ENCODE results near the gene EIF3D. TPM values are rescaled to one million over a fixed set of nuclear protein-coding genes. Genes with fewer than 3 reads are reported as not detected.

Gene EIF3D
- total RNA-seq, 1 experiment from 2014 or later: 151 TPM

DNA sequence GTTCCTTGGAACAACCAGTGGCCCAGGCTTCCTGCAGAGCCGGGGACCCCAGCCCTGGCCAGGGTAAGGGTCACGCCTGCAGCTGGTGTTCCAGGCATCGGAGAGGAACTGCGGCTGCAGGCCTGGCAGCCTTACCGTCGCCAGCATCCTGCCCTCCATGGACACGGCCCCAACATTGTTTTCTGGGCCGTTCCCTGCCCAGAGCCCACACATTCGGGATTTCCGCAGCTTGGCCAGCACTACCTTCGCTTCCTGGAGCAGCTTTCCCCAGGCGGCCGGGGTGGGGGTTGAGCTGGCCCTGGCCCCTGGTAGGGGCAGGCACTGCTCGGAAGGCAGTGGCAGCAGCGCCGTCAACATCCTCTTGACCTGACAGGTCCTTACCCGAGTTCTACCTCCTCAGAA lies 65.2 kb downstream of the EIF3D start:
- no peak for ATAC-seq
- CTCF ChIA-PET: interaction anchor here (0.6 kb wide), 1 partner anchor 71 kb away, joined by 4 read pairs; no protein-coding TSS in a partner anchor
- in situ Hi-C loops (cut with HindIII; ENCODE audit: low pct_unique_long_range_greater_than_20kb, low sequenced_read_pairs): no loop called here

DNA sequence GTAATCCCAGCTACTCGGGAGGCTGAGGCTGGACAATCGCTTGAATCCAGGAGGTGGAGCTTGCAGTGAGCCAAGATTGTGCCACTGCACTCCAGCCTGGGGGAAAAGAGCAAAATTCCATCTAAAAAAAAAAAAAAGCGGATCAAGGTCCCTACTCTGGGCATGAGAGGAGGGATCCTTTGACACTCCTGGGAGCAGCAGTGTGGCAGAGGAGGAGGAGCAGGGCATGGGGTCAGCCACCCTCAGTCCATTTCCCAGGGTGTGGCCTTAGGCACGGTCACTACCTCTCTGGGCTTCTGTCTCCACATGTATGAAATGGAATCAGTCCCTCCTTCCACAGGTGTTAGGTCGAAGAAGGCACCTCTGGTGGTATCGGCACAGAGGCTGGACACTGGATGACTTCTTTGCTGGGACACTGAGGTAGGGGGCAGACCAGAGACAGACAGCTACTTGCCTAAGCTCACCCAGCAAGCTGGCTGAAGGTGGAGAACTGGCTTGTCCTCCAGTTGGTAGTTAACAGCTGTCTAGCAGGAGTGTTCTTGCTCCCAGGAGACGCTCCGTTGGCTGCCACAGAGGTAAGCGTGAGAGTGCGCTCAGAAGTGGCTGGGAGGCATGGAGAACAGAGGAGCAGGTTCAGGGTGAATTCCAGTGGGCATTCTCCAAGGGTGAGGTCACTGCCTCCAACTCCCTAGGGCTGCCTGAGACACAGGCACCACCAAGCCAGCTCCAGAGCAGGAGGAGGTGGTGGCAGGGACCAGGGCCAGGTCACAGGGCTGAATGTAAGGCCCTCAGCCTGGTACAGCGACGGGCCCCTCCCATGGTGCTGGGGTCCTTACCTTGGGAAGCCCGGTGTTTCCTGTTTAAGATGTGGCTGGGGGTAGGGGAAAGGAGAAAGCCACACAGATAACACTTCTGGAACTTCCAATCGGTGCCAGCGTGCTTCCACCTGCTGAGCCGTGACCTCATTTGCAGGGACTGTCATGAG lies 67.0 kb downstream of the EIF3D start:
- Histone ChIP-seq H3K9me3 (ENCODE audit: control insufficient read depth, insufficient read depth, low read depth, low read length) (no peaks in the 10 kb centered on the region), H3K27ac (ENCODE audit: low read length) (peak overlapping the region; percentile 88), H3K4me3 (ENCODE audit: low read depth in 2 of 2, low read length in 2 of 2) (no peak overlapping the region), H3K36me3 (ENCODE audit: control insufficient read depth, insufficient read depth, low read length) (no peaks in the 10 kb centered on the region), H3K27me3 (ENCODE audit: control insufficient read depth, insufficient read depth, low read length) (no peaks in the 10 kb centered on the region), H3K4me1 (ENCODE audit: control insufficient read depth, insufficient read depth, low read length) (peaks cover 53% of the 10 kb centered on the region)
- intact Hi-C loops (cut with micrococcal nuclease; ENCODE audit: unreplicated experiment): no loop called here
- TF ChIP-seq, protein P1, sequence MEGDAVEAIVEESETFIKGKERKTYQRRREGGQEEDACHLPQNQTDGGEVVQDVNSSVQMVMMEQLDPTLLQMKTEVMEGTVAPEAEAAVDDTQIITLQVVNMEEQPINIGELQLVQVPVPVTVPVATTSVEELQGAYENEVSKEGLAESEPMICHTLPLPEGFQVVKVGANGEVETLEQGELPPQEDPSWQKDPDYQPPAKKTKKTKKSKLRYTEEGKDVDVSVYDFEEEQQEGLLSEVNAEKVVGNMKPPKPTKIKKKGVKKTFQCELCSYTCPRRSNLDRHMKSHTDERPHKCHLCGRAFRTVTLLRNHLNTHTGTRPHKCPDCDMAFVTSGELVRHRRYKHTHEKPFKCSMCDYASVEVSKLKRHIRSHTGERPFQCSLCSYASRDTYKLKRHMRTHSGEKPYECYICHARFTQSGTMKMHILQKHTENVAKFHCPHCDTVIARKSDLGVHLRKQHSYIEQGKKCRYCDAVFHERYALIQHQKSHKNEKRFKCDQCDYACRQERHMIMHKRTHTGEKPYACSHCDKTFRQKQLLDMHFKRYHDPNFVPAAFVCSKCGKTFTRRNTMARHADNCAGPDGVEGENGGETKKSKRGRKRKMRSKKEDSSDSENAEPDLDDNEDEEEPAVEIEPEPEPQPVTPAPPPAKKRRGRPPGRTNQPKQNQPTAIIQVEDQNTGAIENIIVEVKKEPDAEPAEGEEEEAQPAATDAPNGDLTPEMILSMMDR (IDR thresholded peaks at IDR 0.05): no peak
- no peak for TF ChIP-seq TCF7L2 (IDR thresholded peaks at IDR 0.05; ENCODE audit: low read depth, low read length)
- TF ChIP-seq POLR2AphosphoS5 (IDR thresholded peaks at IDR 0.05; ENCODE audit: low read depth, low read length): no peak
- TF ChIP-seq, protein P2, sequence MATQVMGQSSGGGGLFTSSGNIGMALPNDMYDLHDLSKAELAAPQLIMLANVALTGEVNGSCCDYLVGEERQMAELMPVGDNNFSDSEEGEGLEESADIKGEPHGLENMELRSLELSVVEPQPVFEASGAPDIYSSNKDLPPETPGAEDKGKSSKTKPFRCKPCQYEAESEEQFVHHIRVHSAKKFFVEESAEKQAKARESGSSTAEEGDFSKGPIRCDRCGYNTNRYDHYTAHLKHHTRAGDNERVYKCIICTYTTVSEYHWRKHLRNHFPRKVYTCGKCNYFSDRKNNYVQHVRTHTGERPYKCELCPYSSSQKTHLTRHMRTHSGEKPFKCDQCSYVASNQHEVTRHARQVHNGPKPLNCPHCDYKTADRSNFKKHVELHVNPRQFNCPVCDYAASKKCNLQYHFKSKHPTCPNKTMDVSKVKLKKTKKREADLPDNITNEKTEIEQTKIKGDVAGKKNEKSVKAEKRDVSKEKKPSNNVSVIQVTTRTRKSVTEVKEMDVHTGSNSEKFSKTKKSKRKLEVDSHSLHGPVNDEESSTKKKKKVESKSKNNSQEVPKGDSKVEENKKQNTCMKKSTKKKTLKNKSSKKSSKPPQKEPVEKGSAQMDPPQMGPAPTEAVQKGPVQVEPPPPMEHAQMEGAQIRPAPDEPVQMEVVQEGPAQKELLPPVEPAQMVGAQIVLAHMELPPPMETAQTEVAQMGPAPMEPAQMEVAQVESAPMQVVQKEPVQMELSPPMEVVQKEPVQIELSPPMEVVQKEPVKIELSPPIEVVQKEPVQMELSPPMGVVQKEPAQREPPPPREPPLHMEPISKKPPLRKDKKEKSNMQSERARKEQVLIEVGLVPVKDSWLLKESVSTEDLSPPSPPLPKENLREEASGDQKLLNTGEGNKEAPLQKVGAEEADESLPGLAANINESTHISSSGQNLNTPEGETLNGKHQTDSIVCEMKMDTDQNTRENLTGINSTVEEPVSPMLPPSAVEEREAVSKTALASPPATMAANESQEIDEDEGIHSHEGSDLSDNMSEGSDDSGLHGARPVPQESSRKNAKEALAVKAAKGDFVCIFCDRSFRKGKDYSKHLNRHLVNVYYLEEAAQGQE (IDR thresholded peaks at IDR 0.05; ENCODE audit: insufficient read depth in 1 of 2, low read depth in 2 of 2, low read length in 1 of 2): no peak
- TF ChIP-seq SIN3A (IDR thresholded peaks at IDR 0.05; ENCODE audit: borderline replicate concordance, insufficient read depth, low read depth, low read length): no peak
- in situ Hi-C loops (cut with HindIII; ENCODE audit: low pct_unique_long_range_greater_than_20kb, low sequenced_read_pairs): no loop called here
- POLR2A ChIA-PET: no interaction called here
- ATAC-seq: peak; percentile 80
- no peak for DNase-seq (ENCODE audit: low read depth, low spot score)
- TSS peak; percentile 86 for BruUV-seq (replicated peaks)
- CTCF ChIA-PET: interaction anchor here (0.5 kb wide), 1 partner anchor 20 kb away, joined by 6 read pairs; no protein-coding TSS in a partner anchor

More for the DNA sequence above, 65.2 kb downstream of the EIF3D start:
- intact Hi-C loops (cut with micrococcal nuclease; ENCODE audit: unreplicated experiment): no loop called here
- Histone ChIP-seq H3K27ac (ENCODE audit: low read length) (peak overlapping the region; percentile 59), H3K4me1 (ENCODE audit: control insufficient read depth, insufficient read depth, low read length) (peaks cover 57% of the 10 kb centered on the region), H3K27me3 (ENCODE audit: control insufficient read depth, insufficient read depth, low read length) (no peaks in the 10 kb centered on the region), H3K36me3 (ENCODE audit: control insufficient read depth, insufficient read depth, low read length) (no peaks in the 10 kb centered on the region), H3K9me3 (ENCODE audit: control insufficient read depth, insufficient read depth, low read depth, low read length) (no peaks in the 10 kb centered on the region), H3K4me3 (ENCODE audit: low read depth in 2 of 2, low read length in 2 of 2) (no peak overlapping the region)
- TF ChIP-seq, protein P1 (IDR thresholded peaks at IDR 0.05): no peak
- TF ChIP-seq TCF7L2 (IDR thresholded peaks at IDR 0.05; ENCODE audit: low read depth, low read length) (no peak), POLR2AphosphoS5 (IDR thresholded peaks at IDR 0.05; ENCODE audit: low read depth, low read length) (no peak), SIN3A (IDR thresholded peaks at IDR 0.05; ENCODE audit: borderline replicate concordance, insufficient read depth, low read depth, low read length) (no peak)
- TF ChIP-seq, protein P2 (IDR thresholded peaks at IDR 0.05; ENCODE audit: insufficient read depth in 1 of 2, low read depth in 2 of 2, low read length in 1 of 2): no peak
- POLR2A ChIA-PET: no interaction called here
- no TSS peak for BruUV-seq (replicated peaks)
- no peak for DNase-seq (ENCODE audit: low read depth, low spot score)

All from Panc1 (cell line).